Urinary bladder (tissue), 4 donors: ENCODE results near the gene FRMD8. TPM values are rescaled to one million over a fixed set of nuclear protein-coding genes. Genes with fewer than 3 reads are reported as not detected.

Experiments used
- DNase-seq: peaks from one replicate; pipeline ENCODE4 v3.0.0-alpha.2; 2015; ENCODE audit errors: extremely low spot score
- H3K27ac ChIP-seq: one replicate; pipeline ENCODE4 v1.5.1; 2013; ENCODE audit warnings: low read depth, mild to moderate bottlenecking, moderate library complexity
- H3K36me3 ChIP-seq: one replicate; pipeline ENCODE4 v1.6.1; 2013; ENCODE audit warnings: mild to moderate bottlenecking, moderate library complexity; ENCODE audit not compliant: insufficient read depth
- H3K4me1 ChIP-seq: one replicate; pipeline ENCODE4 v1.6.1; 2013; ENCODE audit warnings: mild to moderate bottlenecking, moderate library complexity; ENCODE audit not compliant: insufficient read depth
- H3K4me3 ChIP-seq: one replicate; pipeline ENCODE4 v1.5.1; 2013; ENCODE audit warnings: low read depth, low read length
- WGBS: extraction: QIAGEN DNeasy Blood & Tissue Kit; methylation state at CpG from one replicate; pipeline ENCODE4 v1.1.7; 2013; 5-methylcytosine and 5-hydroxymethylcytosine counted together
- polyA plus RNA-seq: library from polyadenylated mRNA; stranded (reverse); fragments of 200-250 nt; gene quantifications from one replicate; pipeline ENCODE4 v1.2.3, GENCODE V29; 2013
- total RNA-seq: library from RNA; depleted of rRNA; stranded (reverse); fragments of >200 nt; gene quantifications from one replicate; pipeline ENCODE4 v1.2.3, GENCODE V29; 2014
- donor health status: healthy with polysubstance abuse.
- donor health status: healthy.

The FRMD8 gene
- total and polyA plus RNA-seq, 2 donors, result 17.3 to 26.3 TPM

DNA sequence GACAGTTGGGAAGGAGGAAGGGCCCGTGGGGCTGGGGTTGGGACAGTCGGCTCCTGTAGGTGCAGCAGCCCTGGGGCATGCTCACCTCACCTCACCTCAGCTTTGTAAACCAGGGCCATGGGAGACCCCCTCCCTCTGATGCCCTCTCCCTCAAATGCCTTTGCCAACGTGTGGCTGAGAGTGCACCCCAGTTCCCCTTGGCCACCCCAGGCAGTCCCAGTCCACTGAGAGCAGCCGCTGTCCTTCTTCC, 31.9 kb downstream of the FRMD8 start:
- no peak for DNase-seq
- Histone ChIP-seq H3K4me1 (no peaks in the 10 kb centered on the region), H3K4me3 (no peak overlapping the region), H3K36me3 (no peaks in the 10 kb centered on the region), H3K27ac (peak overlapping the region; percentile 96)
- WGBS, result 1% methylated on average over 4 of the region's 4 CpGs

DNA sequence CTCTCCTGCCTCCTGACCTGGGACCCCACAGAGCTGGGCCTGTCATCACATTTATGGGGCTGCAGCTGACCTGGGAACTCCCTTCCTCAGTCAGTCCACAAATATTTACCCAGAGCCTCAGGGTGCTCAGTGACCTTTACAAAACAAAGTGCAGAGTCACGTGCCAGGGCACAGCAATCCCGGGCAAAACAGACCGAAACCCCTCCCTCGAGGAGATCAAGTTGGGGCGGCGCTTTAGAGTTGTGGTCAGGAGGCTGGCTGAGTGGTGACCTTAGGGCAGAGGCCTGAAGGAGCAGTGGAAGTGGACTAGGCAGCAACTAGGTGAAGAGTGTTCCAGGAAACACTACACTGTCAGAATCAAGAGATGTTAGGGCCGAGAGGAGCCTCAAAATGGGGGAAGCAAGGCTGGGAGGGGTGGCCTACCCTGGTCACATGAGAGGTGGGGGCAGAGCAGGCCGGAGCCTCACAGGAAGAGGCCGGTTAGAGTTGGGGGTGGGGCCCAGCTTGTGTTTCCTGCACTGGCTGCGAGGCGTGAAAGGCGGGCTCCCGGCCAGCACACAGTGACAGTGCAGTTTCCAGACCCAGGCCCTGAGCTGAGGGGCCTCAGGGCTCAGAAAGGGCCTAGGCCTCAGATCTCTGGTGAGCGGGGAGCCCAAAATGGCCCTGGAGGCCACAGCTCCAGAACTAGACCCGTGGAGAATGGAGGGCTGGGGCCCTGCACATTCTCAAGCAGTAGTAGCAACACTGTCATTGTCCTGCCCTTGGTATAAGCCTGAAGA, 32.4 kb downstream of the FRMD8 start:
- H3K27ac ChIP-seq, result peak overlapping the region; percentile 96
- no peaks in the 10 kb centered on the region for H3K36me3 ChIP-seq
- 2% methylated on average over 15 of the region's 15 CpGs for WGBS
- H3K4me1 ChIP-seq, result no peaks in the 10 kb centered on the region
- H3K4me3 ChIP-seq, result peak overlapping the region; percentile 9
- DNase-seq, result peak; percentile 86

DNA sequence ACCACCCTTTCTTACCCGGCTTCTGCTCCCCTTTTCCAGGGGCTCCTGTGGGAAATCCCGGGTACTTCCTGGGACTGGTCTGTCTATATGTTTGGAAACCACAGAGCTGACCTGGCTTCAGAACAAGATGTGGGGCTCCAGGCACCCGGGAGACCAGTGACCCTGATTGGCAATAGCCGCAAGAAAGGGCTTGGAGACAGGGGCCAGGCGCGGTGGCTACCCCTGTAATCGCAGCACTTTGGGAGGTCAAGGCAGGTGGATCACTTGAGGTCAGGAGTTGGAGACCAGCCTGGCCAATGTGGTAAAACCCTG, 33.0 kb downstream of the FRMD8 start:
- H3K4me1 ChIP-seq, result no peaks in the 10 kb centered on the region
- DNase-seq, result no peak
- 29% methylated on average over 7 of the region's 7 CpGs for WGBS
- peak overlapping the region; percentile 96 for H3K27ac ChIP-seq
- H3K36me3 ChIP-seq, result no peaks in the 10 kb centered on the region
- H3K4me3 ChIP-seq, result peak overlapping the region; percentile 9

GRCh38 chr11:65419772-65420481, 33.5 kb downstream of the FRMD8 start:
- Histone ChIP-seq H3K4me3 (no peak overlapping the region), H3K27ac (peak overlapping the region; percentile 96), H3K36me3 (no peaks in the 10 kb centered on the region), H3K4me1 (no peaks in the 10 kb centered on the region)
- DNase-seq, result no peak
- under 1% methylated on average over 6 of the region's 6 CpGs for WGBS

GRCh38 chr11:65420506-65420905, 34.1 kb downstream of the FRMD8 start:
- DNase-seq, result no peak
- Histone ChIP-seq H3K4me1 (no peaks in the 10 kb centered on the region), H3K4me3 (no peak overlapping the region), H3K36me3 (no peaks in the 10 kb centered on the region), H3K27ac (peak overlapping the region; percentile 96)
- 74% methylated on average over 2 of the region's 2 CpGs for WGBS

DNA sequence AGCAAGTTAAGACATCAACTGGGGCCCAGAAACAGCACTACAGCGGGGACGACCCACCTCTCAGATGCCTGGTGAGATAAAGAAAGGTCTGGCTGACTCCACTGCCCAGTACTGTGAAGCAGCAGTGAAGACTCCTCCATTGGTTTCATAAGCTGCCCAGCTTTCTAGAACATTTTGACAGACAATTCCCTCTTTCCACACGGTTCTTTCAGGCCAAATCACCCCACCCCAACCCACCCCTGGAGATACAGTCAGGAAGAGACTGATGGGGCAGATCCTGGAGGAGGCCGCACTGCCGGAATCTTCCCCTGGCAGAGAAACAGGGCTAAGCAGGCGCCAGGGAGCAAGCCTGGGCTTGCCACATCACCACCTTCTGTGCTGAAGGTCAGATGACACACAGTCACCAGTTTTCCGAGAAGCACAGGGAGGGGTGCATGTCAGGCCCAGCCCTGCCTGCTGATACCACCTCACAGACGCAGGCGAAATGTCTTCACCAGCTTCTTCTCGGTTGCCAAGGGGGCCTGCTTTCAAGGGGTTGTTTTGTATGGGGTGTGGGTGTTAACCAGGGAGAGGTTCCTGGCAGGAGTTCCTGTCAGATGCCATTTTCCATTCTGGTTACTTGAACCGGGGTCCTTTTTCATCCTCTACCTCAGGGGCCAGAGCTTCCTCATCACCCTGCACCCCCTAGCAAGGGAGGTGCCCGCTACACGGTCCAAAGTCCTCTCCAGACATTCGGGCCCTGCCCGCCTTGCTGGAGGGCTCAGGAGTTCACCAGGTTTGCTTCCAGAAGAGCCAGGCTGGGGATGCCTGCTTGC, 34.7 kb downstream of the FRMD8 start:
- WGBS, result 5% methylated on average over 15 of the region's 15 CpGs
- Histone ChIP-seq H3K27ac (peak overlapping the region; percentile 99), H3K4me1 (no peaks in the 10 kb centered on the region), H3K4me3 (peak overlapping the region; percentile 44), H3K36me3 (no peaks in the 10 kb centered on the region)
- DNase-seq, result no peak

GRCh38 chr11:65421794-65422632, 35.6 kb downstream of the FRMD8 start:
- H3K4me1 ChIP-seq, result no peaks in the 10 kb centered on the region
- H3K27ac ChIP-seq, result peak overlapping the region; percentile 99
- DNase-seq, result peak; percentile 92
- under 1% methylated on average over 68 of the region's 68 CpGs for WGBS
- H3K36me3 ChIP-seq, result no peaks in the 10 kb centered on the region
- peak overlapping the region; percentile 87 for H3K4me3 ChIP-seq

- WGBS, result 8% methylated on average over 40 of the region's 40 CpGs
Measured at GRCh38 chr11:65422633-65423515, 36.4 kb downstream of the FRMD8 start, which contains the start of gene NEAT1. NEAT1 (plus strand) TSS chr11:65422798.

GRCh38 chr11:65423516-65424204, 37.2 kb downstream of the FRMD8 start:
- H3K36me3 ChIP-seq, result no peaks in the 10 kb centered on the region
- H3K4me3 ChIP-seq, result peak overlapping the region; percentile 87
- peak overlapping the region; percentile 98 for H3K27ac ChIP-seq
- 19% methylated on average over 19 of the region's 19 CpGs for WGBS
- DNase-seq, result no peak
- no peaks in the 10 kb centered on the region for H3K4me1 ChIP-seq

More at GRCh38 chr11:65422633-65423515, 36.4 kb downstream of the FRMD8 start, which contains the start of gene NEAT1:
- H3K4me3 ChIP-seq, result peak within 1 kb of the TSS; percentile 87
- H3K27ac ChIP-seq, result peak within 1 kb of the TSS; percentile 99
- peak; percentile 90 for DNase-seq
- no peaks in the 10 kb centered on the region for H3K4me1 ChIP-seq
- H3K36me3 ChIP-seq, result no peaks in the 10 kb centered on the region

- 4% methylated on average over 18 of the region's 18 CpGs for WGBS
- no peak for DNase-seq
- H3K36me3 ChIP-seq, result no peaks in the 10 kb centered on the region
- H3K27ac ChIP-seq, result peak overlapping the region; percentile 98
- peak overlapping the region; percentile 87 for H3K4me3 ChIP-seq
- H3K4me1 ChIP-seq, result no peaks in the 10 kb centered on the region
Measured at GRCh38 chr11:65424205-65425104, 38.0 kb downstream of the FRMD8 start.
